GM10847 (cell line): ENCODE data around the gene ENSA.
A peak's percentile ranks its signal among the peaks of the same experiment; 100 is the strongest.

Experiments
- POLR2A ChIP-seq: IDR thresholded peaks from 2 replicates; pipeline ENCODE4 v1.6.1; 2011; ENCODE audit not compliant: insufficient read length; ENCODE audit errors: extremely low read depth

ENSA gene

DNA sequence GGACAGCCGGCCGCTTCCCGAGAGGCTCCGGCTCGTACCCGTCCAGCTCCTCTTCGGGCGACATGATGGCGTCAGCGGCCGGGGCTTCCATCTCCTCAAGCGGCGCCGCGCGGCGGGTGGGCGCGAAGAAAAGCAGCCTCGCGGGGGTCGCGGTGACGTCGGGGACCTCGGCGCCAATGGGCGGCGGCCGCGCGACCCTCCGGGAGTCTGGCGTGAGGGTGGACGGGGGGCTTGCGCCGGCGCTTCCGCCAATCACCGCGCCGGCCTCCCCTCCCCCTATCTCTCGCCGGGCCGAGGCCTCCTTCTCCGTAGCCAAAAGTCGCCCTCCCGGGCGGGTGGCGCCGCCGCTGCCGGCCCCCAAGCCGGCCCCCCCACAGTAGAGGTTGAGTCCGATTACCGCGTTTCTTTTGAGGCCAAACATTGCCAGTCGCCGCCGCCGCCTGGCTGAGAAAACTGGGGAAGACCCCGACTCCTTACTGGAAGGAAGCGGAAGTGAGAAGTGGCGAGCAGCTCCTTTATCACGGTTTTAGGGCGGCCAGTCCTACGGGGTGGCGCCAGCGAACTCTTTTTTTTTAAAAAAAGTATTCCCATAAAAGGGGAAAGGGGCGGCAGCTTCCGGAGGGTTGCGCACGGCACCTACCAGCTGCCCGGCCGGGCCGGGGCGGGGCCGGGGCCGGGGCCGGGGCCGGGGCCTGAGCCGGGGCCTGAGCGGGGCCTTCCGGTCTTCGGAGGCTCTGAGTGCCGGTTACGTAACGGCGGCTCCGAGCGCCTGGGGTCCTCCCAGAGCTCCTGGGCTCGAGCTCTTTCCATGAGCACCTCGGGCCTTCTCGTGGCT, 50.1 kb downstream of the ENSA start, which contains the start of gene MCL1:
MCL1 (minus strand) TSS at position 501 of the 835 bp plus-strand sequence; CDS start at position 421, 80 bp downstream.
- TF ChIP-seq POLR2A: peak; percentile 98

DNA sequence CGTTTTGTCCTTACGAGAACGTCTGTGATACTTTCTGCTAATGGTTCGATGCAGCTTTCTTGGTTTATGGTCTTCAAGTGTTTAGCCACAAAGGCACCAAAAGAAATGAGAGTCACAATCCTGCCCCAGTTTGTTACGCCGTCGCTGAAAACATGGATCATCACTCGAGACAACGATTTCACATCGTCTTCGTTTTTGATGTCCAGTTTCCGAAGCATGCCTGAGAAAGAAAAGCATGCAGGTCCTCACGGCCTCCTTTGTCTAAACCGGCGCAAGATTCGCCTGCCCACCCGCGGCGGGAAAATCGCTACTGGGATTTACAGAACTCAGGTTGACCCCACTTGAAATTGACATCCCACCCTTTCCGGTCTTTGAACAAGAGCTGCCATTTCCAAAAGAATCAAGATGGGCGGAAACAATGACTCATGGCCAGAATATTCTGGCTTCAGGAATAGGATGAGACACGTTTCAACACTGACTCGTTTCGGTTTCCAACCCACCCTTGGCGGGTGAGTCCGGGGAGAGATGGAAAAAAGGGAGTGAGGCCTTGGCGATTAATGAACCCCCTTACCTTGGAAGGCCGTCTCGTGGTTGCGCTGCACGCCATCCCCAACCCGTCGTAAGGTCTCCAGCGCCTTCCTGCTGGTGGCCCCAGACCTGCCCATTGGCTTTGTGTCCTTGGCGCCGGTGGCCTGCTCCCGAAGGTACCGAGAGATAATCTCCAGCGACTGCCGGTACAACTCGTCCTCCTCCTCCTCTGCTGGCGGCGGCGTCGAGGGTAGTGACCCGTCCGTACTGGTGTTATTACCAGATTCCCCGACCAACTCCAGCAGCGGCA, 50.9 kb downstream of the ENSA start:
- no peak for TF ChIP-seq POLR2A

DNA sequence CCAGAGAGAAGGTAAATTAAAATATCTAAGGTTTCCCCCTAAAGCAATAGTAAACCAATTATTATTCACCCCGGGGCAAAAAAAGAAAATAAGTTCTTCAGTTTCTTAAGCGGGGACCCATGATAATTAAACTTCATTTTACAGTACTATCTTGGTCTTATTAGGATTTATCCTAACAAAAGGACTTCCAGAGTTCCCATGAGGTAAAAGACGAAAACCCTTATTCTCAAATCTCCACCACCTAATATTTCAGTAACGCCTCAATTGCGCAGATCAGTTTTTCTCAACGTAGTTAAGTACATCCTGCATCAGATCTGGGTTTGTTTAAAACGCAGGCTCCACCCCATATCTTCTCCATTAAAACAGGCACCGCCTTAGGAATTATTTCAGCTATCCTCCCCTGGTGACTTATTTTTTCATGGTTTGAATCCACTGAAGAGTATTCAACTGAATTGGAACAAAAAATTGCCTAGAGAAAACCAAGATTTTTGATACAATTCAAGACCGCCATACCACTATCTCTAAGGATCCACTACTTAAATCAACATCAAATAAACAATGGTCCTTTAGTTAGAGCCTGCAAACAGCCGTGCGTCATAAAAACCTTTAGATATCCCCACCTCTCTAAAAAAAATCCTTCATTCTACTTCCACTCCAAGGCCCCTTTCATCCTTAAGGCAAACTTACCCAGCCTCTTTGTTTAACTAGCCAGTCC, 51.7 kb downstream of the ENSA start:
- TF ChIP-seq POLR2A: no peak

DNA sequence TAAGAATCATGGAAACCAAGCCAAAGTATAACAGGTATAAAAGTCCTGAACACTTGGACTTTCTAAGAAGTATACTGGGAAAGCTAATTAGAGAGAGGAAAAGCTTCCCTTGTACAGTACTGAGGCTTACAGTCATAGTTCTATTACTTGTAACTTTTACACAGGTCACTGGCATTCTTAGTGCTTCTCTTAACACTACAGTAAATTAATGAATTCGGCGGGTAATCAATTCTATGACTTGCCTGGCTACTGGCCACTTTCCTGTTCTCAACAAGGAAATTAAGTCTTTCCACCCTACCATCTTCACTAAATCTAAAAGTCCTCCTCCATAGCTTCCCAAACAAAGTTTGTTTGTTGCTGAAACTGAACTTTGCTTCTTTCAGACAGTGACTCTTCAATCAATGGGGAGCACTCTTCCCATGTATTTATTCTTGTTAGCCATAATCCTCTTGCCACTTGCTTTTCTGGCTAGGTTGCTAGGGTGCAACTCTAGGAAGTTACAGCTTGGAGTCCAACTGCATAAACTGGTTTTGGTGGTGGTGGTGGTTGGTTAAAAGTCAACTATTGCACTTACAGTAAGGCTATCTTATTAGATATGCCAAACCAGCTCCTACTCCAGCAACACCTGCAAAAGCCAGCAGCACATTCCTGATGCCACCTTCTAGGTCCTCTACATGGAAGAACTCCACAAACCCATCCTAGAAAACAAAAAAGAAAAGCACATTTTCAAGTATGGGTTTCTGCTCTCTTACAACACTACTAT, 52.4 kb downstream of the ENSA start:
- TF ChIP-seq POLR2A: no peak

DNA sequence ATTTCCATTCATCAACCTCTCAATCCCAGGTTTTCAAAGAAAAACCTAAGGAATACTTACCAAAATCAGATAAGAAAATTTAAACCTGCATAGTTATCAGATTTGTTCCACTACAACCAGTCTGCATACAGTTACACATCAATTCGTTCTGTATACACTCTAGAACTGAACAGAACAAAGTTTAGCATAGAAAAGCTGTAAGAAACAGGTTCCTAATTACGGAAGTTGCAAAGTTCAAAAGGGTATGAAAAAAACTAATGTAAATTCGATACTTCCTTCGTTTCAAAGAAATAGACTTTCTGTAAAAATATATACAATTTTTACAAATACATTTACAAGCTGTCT, 53.1 kb downstream of the ENSA start:
- TF ChIP-seq POLR2A: no peak

DNA sequence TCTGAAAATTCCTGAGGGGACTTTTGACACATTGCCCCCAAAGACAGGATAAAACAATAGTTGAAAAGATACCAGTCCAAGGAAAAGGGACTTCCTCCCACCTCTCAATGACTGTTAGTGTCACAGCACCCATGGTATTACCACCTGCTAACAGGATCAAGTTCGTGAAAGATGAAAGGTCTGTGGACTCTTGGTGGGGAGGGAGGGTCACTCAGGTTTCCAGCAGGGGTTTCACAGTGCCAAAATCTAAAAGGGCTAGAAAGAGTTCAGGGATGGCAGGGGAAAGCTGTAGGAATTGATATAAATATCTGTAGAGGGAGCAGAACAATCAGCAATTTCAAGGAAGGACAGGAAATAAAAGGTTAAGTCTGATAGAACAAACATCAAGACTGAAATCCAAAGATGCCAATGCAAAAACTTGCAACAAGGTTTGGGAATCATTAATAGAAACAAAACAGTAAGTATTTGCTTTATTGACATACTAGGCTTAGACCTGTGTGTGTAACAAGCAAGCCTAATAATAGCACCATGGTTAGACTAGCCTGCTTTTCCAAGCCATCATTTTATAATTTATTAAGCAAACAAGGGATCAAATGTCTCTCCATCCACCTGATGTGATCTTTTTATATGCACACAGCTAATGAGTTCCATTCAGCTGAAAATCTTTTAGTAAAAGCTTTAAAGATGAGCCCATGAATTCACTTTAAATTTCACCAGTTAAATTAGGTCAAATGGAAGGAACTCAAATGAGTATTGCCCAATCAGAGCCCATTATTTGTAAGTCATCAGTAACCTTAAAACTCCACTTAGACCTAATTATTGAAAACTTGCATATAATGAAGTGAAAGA, 53.7 kb downstream of the ENSA start:
- TF ChIP-seq POLR2A: no peak

DNA sequence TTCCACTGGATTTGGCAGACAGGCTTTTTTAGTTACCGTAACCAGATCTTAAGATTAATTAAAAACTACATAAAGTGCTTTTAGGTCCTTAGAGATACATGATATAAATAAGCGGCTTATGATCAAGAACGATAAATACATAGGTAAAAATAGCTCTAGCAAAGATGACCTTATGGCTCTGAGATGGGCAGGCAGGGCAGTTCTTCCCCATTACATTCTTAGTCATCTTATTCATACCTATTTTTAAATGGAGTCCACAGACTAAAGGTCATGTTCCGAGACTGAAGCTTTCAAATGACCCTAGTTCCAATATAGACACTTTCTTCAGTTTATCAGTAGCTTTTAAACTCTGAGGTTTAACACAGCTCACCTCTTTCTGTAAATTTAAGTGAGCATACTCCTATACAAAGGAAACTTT, 54.3 kb downstream of the ENSA start:
- no peak for TF ChIP-seq POLR2A

DNA sequence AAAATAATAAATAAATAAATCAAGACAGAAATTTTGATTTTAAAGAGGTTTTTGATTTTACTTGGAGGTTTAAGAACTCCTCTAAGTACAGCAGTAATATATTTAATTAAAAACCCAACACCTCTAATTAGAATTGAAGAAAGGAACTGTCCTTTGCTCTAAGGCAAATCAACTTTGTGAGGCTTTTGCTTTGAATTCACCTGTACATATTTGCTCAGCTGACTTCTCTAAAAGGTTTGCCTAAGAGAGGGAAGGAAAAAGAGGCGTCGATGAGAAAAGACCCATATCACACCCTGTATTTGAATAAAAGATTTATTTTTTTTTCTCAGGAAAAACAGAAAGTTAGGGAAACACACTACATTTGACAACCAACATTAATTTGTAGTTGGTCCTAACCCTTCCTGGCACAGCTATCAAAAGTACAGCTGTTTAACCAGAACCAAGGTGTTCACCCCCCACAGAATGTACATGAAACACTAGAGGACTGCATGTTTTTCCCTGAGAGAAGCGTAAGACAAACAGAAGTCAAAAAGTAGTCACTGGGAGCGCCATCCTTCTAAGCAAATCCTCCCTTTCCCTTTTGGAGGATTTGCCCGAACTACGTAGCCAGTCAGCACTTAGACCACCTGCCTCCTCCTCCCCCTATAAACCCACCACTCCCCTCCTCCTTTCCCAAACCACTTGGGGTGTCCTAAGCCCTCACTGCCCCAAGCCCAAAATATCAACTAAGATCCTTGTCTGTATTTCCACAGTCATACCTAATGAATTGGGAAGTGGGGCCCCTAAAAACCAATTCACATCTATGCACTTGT, 54.9 kb downstream of the ENSA start:
- no peak for TF ChIP-seq POLR2A

DNA sequence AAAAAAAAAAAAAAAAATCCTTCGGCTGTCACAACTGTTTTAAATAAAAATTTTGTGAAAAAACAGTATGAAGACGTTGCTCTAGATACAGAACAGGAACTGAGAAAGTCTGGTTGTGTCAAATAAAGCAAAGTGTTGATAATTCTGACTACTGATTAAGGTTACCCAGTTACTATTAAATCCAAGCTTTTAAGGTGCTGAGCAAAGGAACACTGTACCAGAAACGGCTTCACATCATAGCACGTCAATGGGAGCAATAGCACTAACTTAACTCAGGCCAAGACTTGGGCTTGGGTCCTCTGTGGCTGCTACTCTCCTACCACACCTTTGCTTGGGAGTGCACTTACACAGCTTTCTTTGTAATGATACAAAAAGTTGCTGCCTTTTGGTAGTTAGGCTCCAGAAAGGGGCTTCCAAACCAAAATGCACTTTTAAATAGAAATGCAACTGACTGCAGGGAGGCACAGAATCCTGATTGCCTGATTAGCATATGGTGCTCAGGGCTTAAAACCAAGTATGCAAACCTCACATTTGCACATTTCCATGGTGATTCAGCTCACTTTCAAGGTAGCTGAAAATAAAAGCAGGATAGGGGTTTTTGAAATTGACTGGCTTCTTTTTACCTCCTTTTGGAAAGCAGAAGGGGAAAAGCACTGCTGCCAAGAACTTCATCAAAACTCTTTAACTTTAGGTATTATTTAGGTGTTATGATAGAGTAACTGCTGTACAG, 56.3 kb downstream of the ENSA start:
- peak; percentile 14 for TF ChIP-seq POLR2A
